MCF 10A (cell line): ENCODE data around the gene AGMO. TPM values are rescaled to one million over a fixed set of nuclear protein-coding genes. Genes with fewer than 3 reads are reported as not detected.

Experiments used
- BruUV-seq: library from RNA; stranded (reverse); fragments of 400-500 nt; replicated peaks from 2 replicates; lab custom pipeline; 2021; lab: Mats Ljungman, UMichigan
- CTCF ChIA-PET: fragments of 300-600 bp; sonication (Branson Sonifier 250); formaldehyde crosslinking; extraction: SDS; loops from one replicate; lab custom pipeline; 2021; ENCODE audit warnings: antibody characterized with exemption, inconsistent platforms; lab: Yijun Ruan, JAX
- POLR2A ChIA-PET: fragments of 300-600, 350-650 bp; sonication (Branson Sonifier 250); formaldehyde crosslinking; extraction: SDS; loops from one replicate; lab custom pipeline; 2020; ENCODE audit warnings: antibody characterized with exemption, inconsistent platforms; lab: Yijun Ruan, JAX
- DNase-seq: peaks from one replicate; pipeline ENCODE4 v3.0.0-alpha.2; 2018; ENCODE audit not compliant: unreplicated experiment
- H3K27ac Mint-ChIP-seq: one replicate; pipeline ENCODE4 v1.8.0; 2022; ENCODE audit warnings: mild to moderate bottlenecking, low read depth, mixed read lengths; ENCODE audit not compliant: unreplicated experiment
- H3K27me3 Mint-ChIP-seq: one replicate; pipeline ENCODE4 v1.8.0; 2022; ENCODE audit warnings: mixed read lengths; ENCODE audit not compliant: insufficient read depth, unreplicated experiment
- H3K36me3 Mint-ChIP-seq: one replicate; pipeline ENCODE4 v1.8.0; 2022; ENCODE audit warnings: mild to moderate bottlenecking, moderate library complexity, mixed read lengths; ENCODE audit not compliant: insufficient read depth, unreplicated experiment
- H3K4me1 Mint-ChIP-seq: one replicate; pipeline ENCODE4 v1.8.0; 2022; ENCODE audit warnings: mixed read lengths; ENCODE audit not compliant: insufficient read depth, unreplicated experiment
- H3K4me3 Mint-ChIP-seq: one replicate; pipeline ENCODE4 v1.8.0; 2022; ENCODE audit warnings: mild to moderate bottlenecking, moderate library complexity, mixed read lengths; ENCODE audit not compliant: unreplicated experiment
- H3K9me3 Mint-ChIP-seq: one replicate; pipeline ENCODE4 v1.8.0; 2022; ENCODE audit warnings: mixed read lengths; ENCODE audit not compliant: unreplicated experiment
- intact Hi-C: fragments of 100-400 bp; cut with micrococcal nuclease; formaldehyde crosslinking; loops from 2 replicates; pipeline ENCODE4 v1.14.1; 2022
- total RNA-seq: library from RNA; stranded (reverse); gene quantifications from 2 replicates; pipeline ENCODE4 v1.2.3, GENCODE V29; 2022
- TF ChIP-seq, protein P1 (sequence below): fragments of 200-600 bp; IDR thresholded peaks from one replicate; pipeline ENCODE4 v1.8.0; 2022; ENCODE audit warnings: antibody characterized with exemption, mild to moderate bottlenecking; ENCODE audit not compliant: unreplicated experiment

The AGMO gene
- total RNA-seq, 1 experiment from 2014 or later: not detected

DNA sequence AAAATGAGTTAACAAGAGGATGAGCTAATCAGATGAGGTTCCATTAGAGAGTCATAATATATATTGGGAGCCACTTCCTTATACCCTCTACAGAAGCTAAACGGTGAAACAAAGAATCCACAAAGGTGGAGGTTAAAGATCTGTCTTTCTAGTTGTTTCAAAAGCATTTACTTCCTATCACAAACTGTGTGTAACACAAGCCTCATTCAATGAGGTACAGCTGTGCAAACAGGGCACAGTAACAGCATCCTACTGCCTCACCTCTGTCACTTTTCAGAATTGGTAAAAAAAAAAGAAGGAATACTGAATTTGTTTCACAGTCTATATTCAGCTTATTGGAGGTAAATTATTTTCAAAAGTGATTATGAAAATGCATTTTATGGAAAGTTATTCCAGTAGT, 128.7 kb downstream of the AGMO start:
- Mint-ChIP-seq H3K9me3 (no peaks in the 10 kb centered on the region), H3K36me3 (no peaks in the 10 kb centered on the region), H3K27me3 (peaks cover 62% of the 10 kb centered on the region), H3K4me3 (no peak overlapping the region), H3K4me1 (no peaks in the 10 kb centered on the region), H3K27ac (no peak overlapping the region)
- intact Hi-C loops: no loop called here
- ChIA-PET POLR2A (no interaction called here), CTCF (no interaction called here)
- TF ChIP-seq, protein P1, sequence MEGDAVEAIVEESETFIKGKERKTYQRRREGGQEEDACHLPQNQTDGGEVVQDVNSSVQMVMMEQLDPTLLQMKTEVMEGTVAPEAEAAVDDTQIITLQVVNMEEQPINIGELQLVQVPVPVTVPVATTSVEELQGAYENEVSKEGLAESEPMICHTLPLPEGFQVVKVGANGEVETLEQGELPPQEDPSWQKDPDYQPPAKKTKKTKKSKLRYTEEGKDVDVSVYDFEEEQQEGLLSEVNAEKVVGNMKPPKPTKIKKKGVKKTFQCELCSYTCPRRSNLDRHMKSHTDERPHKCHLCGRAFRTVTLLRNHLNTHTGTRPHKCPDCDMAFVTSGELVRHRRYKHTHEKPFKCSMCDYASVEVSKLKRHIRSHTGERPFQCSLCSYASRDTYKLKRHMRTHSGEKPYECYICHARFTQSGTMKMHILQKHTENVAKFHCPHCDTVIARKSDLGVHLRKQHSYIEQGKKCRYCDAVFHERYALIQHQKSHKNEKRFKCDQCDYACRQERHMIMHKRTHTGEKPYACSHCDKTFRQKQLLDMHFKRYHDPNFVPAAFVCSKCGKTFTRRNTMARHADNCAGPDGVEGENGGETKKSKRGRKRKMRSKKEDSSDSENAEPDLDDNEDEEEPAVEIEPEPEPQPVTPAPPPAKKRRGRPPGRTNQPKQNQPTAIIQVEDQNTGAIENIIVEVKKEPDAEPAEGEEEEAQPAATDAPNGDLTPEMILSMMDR: no peak
- BruUV-seq: no TSS peak
- no peak for DNase-seq

DNA sequence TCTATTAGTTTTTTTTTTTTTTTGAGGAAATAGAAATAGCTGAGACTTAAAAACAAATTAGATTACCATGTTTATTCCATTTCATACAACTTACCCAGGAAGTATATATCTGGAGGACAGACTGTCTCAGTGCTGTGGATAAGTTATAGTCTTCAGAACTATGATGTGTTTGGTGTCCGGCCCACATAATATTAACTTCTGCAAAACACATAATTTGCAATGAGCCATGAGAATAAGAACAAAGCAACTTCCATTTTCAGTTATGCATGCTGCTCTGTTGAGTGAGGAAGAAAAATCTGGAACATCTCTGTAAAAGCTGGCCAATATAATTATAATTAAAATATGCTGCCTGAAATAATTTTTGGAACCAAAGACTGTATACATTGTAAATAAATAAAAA, 130.9 kb downstream of the AGMO start:
- no peak for DNase-seq
- Mint-ChIP-seq H3K4me3 (no peak overlapping the region), H3K27ac (no peak overlapping the region), H3K9me3 (no peaks in the 10 kb centered on the region), H3K27me3 (peaks cover 71% of the 10 kb centered on the region), H3K4me1 (no peaks in the 10 kb centered on the region), H3K36me3 (no peaks in the 10 kb centered on the region)
- TF ChIP-seq, protein P1: no peak
- intact Hi-C loops: no loop called here
- no TSS peak for BruUV-seq
- ChIA-PET POLR2A (no interaction called here), CTCF (no interaction called here)

DNA sequence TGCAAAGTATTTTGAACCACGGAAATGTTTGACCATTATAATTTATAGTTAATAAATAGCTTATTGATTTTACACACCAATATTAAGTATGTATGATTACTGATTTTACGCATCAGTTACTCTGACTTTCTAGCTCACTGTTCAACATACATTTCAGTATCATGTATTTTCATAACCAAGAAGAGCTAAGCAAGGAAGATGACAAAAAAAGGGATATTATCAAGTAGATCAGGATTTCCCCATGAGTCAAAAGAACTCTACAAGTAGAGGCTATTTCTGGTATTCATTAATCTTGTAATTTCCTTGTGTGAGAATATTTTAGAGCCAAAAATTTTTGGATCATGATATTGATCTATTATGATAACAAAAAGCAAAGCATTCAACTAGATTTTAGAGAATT, 131.6 kb downstream of the AGMO start:
- Mint-ChIP-seq H3K36me3 (no peaks in the 10 kb centered on the region), H3K9me3 (no peaks in the 10 kb centered on the region), H3K27me3 (peaks cover 64% of the 10 kb centered on the region), H3K4me1 (no peaks in the 10 kb centered on the region), H3K27ac (no peak overlapping the region), H3K4me3 (no peak overlapping the region)
- ChIA-PET POLR2A (no interaction called here), CTCF (no interaction called here)
- TF ChIP-seq, protein P1: no peak
- no peak for DNase-seq
- intact Hi-C loops: no loop called here
- no TSS peak for BruUV-seq

DNA sequence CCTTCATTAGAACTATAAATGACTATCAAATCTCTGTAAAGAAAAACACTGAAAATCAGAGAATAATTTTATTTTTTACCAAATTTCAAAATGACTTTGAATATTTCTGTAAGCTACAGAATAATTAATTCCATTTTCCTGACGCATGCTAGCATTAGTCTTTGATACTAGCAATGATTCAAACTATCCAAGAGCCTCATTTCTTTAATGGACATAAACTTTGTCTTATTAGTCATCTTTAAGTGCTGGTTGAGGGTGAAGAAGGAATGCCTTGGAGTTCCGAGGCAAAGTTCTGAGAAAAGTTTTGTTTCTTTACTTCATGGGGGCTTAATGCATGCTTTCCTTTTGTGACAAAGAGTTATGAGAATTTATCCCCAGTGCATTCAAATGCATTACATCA, 137.3 kb downstream of the AGMO start:
- Mint-ChIP-seq H3K4me3 (no peak overlapping the region), H3K36me3 (no peaks in the 10 kb centered on the region), H3K4me1 (no peaks in the 10 kb centered on the region), H3K9me3 (no peaks in the 10 kb centered on the region), H3K27me3 (peaks cover 55% of the 10 kb centered on the region), H3K27ac (no peak overlapping the region)
- DNase-seq: no peak
- BruUV-seq: no TSS peak
- CTCF ChIA-PET: no interaction called here
- POLR2A ChIA-PET: no interaction called here
- intact Hi-C loops: no loop called here
- TF ChIP-seq, protein P1: no peak
